Kidney (tissue), 14 donors: ENCODE data around the gene REC8. TPM values are rescaled to one million over a fixed set of nuclear protein-coding genes. Genes with fewer than 3 reads are reported as not detected.

ENCODE experiments used
- DNase-seq, 5 donors: peaks; one replicate each; pipeline ENCODE4 v3.0.0-alpha.2; 2013 to 2020
- FAIRE-seq: peaks from 2 replicates; lab custom pipeline; 2012; peaks lifted over from hg19 to GRCh38; lab: Jason Lieb, UNC
- H3K27ac ChIP-seq, 2 donors: one replicate each; pipeline ENCODE4 v1.7.0; 2013; ENCODE audit warnings: low read depth in 2 of 2, low read length in 2 of 2, inconsistent platforms in 1 of 2
- H3K27me3 ChIP-seq: one replicate; pipeline ENCODE4 v1.7.1; 2013; ENCODE audit warnings: low read length, inconsistent platforms; ENCODE audit not compliant: control insufficient read depth, insufficient read depth
- H3K36me3 ChIP-seq, 3 donors: one replicate each; pipeline versions ENCODE4 v1.7.0 to v1.7.1; 2013; ENCODE audit warnings: low read length in 3 of 3, control low read depth in 1 of 3, inconsistent platforms in 1 of 3; ENCODE audit not compliant: insufficient read depth in 3 of 3, control insufficient read depth in 2 of 3
- H3K4me1 ChIP-seq, 3 donors: one replicate each; pipeline versions ENCODE4 v1.7.0 to v1.7.1; 2013; ENCODE audit warnings: low read length in 3 of 3, inconsistent platforms in 1 of 3, low read depth in 1 of 3; ENCODE audit not compliant: control insufficient read depth in 2 of 3, insufficient read depth in 2 of 3
- H3K4me3 ChIP-seq, 3 donors: one replicate each; pipeline versions ENCODE4 v1.7.0 to v1.8.1; 2013; ENCODE audit warnings: low read length in 3 of 3, control low read depth in 1 of 3, inconsistent platforms in 1 of 3
- H3K9ac ChIP-seq, 3 donors: one replicate each; pipeline versions ENCODE4 v1.7.0 to v1.7.1; 2013; ENCODE audit warnings: low read length in 3 of 3, control low read depth in 1 of 3, inconsistent platforms in 1 of 3
- H3K9me3 ChIP-seq, 3 donors: one replicate each; pipeline versions ENCODE4 v1.7.0 to v1.7.1; 2013; ENCODE audit warnings: low read length in 3 of 3, control low read depth in 1 of 3, inconsistent platforms in 1 of 3; ENCODE audit not compliant: control insufficient read depth in 2 of 3, insufficient read depth in 1 of 3
- intact Hi-C: fragments of 100-400 bp; cut with DNase I; formaldehyde crosslinking; loops from one replicate; pipeline ENCODE4 v1.11.1; 2022
- polyA plus RNA-seq: library from polyadenylated mRNA; stranded (reverse); fragments of 350-450 nt; fragmentation: Illumina TruSeq; extraction: RNeasy Lipid Tissue Mini Kit (QIAGEN cat#74804); gene quantifications from one replicate; pipeline ENCODE4 v1.2.3, GENCODE V29; 2014; ENCODE audit warnings: low read depth, low replicate concordance; ENCODE audit not compliant: insufficient read depth
- total RNA-seq: library from RNA; stranded (reverse); fragmentation: NEBNext Ultra II Directional; extraction: Animal tissue kit (Norgen Biotek cat#: 25700); gene quantifications from one replicate; pipeline ENCODE4 v1.2.1, GENCODE V29; 2021
- TF ChIP-seq, protein P1 (sequence below): IDR thresholded peaks from 3 replicates; pipeline ENCODE4 v1.5.1; 2012; ENCODE audit warnings: mild to moderate bottlenecking, moderate library complexity, borderline replicate concordance; ENCODE audit not compliant: insufficient read depth; ENCODE audit errors: extremely low read depth
- donor health status: control.
- donor health status: control.
- donor health status: control.
- donor health status: control.
- donor health status: control.
- donor health status: DM: yes; HTN: yes; CAD: no.
- donor health status: Normal renal cell carcinoma (clear cell type).

Gene REC8
- total and polyA plus RNA-seq, 2 donors from 2014 or later = 39.9 to 51.4 TPM

- Histone ChIP-seq H3K4me3 (no peak overlapping the region), H3K9me3 (no peaks in the 10 kb centered on the region), H3K9ac (no peak overlapping the region), H3K4me1 (no peaks in the 10 kb centered on the region), H3K27me3 (no peaks in the 10 kb centered on the region), H3K27ac (no peak overlapping the region), H3K36me3 (peaks cover 6 to 66% (median 52%) of the 10 kb centered on the region in 3 donors)
- intact Hi-C loops = no loop called here
- no peak for FAIRE-seq
- DNase-seq = peak in 1 of 5 donors; percentile 40
- TF ChIP-seq, protein P1, sequence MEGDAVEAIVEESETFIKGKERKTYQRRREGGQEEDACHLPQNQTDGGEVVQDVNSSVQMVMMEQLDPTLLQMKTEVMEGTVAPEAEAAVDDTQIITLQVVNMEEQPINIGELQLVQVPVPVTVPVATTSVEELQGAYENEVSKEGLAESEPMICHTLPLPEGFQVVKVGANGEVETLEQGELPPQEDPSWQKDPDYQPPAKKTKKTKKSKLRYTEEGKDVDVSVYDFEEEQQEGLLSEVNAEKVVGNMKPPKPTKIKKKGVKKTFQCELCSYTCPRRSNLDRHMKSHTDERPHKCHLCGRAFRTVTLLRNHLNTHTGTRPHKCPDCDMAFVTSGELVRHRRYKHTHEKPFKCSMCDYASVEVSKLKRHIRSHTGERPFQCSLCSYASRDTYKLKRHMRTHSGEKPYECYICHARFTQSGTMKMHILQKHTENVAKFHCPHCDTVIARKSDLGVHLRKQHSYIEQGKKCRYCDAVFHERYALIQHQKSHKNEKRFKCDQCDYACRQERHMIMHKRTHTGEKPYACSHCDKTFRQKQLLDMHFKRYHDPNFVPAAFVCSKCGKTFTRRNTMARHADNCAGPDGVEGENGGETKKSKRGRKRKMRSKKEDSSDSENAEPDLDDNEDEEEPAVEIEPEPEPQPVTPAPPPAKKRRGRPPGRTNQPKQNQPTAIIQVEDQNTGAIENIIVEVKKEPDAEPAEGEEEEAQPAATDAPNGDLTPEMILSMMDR = no peak
Observed at GRCh38 chr14:24155100-24155499, 16.8 kb upstream of the REC8 start.

GRCh38 chr14:24156840-24157239 is 15.0 kb upstream of the REC8 start:
- intact Hi-C loops = no loop called here

GRCh38 chr14:24157331-24157730 is 14.5 kb upstream of the REC8 start:
- H3K4me3 ChIP-seq = no peak overlapping the region
- no peaks in the 10 kb centered on the region for H3K27me3 ChIP-seq
- no peak for FAIRE-seq
- TF ChIP-seq, protein P1 = no peak
- H3K27ac ChIP-seq = no peak overlapping the region
- no peaks in the 10 kb centered on the region for H3K9me3 ChIP-seq
- H3K4me1 ChIP-seq = peaks cover 0 to 11% (median 11%) of the 10 kb centered on the region in 3 donors
- H3K9ac ChIP-seq = no peak overlapping the region
- peaks cover 6 to 47% (median 35%) of the 10 kb centered on the region in 3 donors for H3K36me3 ChIP-seq
- no peak for DNase-seq
- intact Hi-C loops = no loop called here

More at GRCh38 chr14:24156840-24157239, 15.0 kb upstream of the REC8 start:
- DNase-seq (no peak), FAIRE-seq (no peak)
- Histone ChIP-seq H3K9ac (no peak overlapping the region), H3K4me1 (peaks cover 0 to 7% (median 7%) of the 10 kb centered on the region in 3 donors), H3K27me3 (no peaks in the 10 kb centered on the region), H3K27ac (no peak overlapping the region), H3K4me3 (no peak overlapping the region), H3K9me3 (no peaks in the 10 kb centered on the region), H3K36me3 (peaks cover 6 to 49% (median 37%) of the 10 kb centered on the region in 3 donors)
- TF ChIP-seq, protein P1 = no peak
